Nucleus accumbens (tissue), 56 donors: Measurements from ENCODE around the gene SLC9A9.

Experiments
- DNase-seq, 56 donors: peaks; one replicate each; lab custom pipeline; 2025; lab: John Stamatoyannopoulos, UW

The SLC9A9 gene

GRCh38 chr3:143848704-143849103 is 436 bp upstream of the SLC9A9 start:
- DNase-seq: no peak

- no peak for DNase-seq
Measured at GRCh38 chr3:143843587-143843986, 4.7 kb downstream of the SLC9A9 start.

DNA sequence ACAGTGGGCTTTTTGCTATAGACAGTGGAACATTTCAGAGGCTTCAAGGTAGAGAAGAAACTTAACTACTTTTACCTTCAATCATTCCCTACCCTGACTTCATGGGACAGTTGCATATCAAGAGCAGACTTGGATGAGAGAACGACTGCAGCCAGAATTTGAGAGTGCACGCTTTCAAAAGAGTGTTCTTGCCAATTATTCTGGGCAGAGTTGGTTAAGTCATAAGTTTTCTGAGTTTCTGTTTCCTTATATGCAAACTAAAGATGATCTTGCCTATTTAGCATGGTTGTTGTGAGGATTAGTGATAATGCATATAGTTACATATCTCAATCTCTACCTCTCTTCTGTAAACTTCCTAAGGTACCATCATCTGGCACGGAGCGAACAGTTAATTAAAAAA is 7.6 kb downstream of the SLC9A9 start:
- no peak for DNase-seq

- no peak for DNase-seq
Measured at GRCh38 chr3:143839980-143840379, 8.3 kb downstream of the SLC9A9 start.

DNA sequence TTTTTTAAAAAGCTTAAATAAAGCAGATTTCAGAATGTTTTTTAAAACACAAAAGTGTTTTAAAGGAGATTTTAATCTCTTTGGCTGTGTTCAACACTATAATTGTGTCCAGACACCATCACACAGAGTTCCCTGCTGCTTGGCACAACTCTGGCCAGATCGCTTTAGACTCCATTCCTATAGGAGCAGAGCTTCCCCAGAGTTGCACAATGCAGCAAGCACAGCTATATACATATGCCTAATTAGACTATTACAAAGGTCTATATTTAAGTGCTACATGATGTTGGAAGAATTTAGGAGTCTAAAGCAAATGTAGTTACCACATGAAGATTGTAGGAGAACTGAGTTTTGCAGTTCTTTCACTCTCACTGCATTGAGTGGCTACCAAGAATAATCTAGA is 11.2 kb downstream of the SLC9A9 start:
- no peak for DNase-seq

- DNase-seq: no peak
Measured at GRCh38 chr3:143835312-143835711, 13.0 kb downstream of the SLC9A9 start.

DNA sequence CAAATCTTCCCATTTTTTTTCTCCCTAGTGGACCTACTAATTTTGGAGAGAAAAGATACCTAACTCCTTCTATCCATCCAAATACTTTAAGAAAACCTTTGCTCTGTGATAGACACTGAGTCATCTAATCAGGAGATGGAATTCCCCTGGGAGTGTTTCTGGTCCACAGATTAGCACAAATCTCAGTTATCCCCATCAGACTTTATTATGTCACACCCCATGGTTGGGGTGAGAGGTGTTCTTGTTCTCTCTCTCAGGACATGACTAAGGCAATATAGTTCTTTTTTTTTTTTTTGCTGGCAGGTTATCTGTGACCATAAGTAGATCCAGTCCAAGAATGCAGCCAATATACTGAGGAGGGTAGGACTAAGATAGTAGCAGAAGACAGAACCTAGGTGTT is 15.8 kb downstream of the SLC9A9 start:
- no peak for DNase-seq

GRCh38 chr3:143831994-143832393 is 16.3 kb downstream of the SLC9A9 start:
- no peak for DNase-seq

DNA sequence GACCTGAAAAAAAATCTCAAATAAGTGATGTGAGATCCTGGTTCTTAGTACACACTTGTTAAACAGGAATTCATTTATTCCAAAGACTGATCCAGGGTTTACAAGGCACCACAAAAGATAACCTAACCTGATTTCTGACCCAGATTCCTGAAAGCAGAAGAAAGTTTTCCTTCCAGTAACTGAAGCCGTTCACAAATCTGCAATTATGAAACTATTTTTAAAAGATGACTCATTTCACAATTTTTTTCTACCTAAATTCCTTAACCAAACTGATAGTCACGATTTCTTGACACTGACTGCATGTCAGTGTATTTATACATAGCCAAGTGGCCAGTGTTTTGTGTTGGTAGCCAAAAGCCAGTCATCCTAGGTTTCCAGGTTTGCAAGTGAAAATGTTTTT is 17.1 kb downstream of the SLC9A9 start:
- no peak for DNase-seq

- no peak for DNase-seq
Measured at GRCh38 chr3:143830786-143831185, 17.5 kb downstream of the SLC9A9 start.

- no peak for DNase-seq
Measured at GRCh38 chr3:143830063-143830462, 18.2 kb downstream of the SLC9A9 start.

GRCh38 chr3:143827425-143827824 is 20.8 kb downstream of the SLC9A9 start:
- no peak for DNase-seq

- DNase-seq: peak in 2 of 56 donors; percentile 15 to 21
Measured at GRCh38 chr3:143826296-143826695, 22.0 kb downstream of the SLC9A9 start.

DNA sequence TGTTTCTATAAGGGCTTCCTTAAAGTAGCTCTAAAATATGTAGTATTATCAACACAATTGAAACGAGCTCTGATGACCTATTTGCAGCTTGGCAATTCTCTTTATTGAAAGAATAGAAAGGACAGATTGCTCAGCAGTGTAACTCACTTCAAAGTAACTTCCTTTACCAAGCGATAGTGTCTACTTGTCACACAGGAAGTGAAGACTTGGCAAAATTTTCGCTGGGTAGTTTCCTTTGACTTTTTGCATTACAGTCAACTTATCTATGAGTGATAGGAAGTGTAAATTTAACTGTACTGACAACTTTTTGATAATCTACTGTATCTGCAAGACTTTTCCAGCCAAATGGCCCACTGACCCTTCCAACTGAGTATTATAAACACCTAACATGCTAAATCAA is 22.8 kb downstream of the SLC9A9 start:
- DNase-seq: no peak

DNA sequence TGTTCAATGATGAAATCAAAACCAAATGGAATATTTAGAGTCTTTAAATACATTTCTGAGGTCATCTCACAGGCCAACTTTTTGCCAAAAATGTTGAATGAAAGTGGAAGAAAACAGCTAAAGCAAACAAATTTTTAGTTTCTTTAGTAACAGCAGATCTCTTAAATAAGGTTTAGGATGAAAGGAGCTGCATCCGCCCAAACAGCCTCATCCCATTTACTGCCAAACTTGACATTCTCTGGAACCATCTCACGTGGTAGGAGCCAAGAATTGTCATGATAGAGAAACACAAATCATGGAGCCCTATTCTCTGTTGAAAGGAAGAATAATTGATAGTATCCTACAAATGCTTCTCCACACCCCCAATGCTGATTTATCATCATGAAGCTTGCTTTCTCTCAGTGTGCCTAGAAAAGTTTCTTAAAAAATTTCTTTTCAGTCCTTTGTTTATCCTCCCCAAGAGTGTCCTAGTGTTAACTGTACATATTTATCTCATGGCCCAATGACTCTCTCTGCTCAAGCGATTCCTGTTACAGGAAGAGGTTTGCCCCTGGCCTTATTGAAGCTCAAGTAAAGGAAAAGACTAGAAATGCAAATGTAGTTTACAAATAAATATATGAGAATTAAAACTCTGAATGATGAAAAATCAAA is 23.4 kb downstream of the SLC9A9 start:
- DNase-seq: no peak

DNA sequence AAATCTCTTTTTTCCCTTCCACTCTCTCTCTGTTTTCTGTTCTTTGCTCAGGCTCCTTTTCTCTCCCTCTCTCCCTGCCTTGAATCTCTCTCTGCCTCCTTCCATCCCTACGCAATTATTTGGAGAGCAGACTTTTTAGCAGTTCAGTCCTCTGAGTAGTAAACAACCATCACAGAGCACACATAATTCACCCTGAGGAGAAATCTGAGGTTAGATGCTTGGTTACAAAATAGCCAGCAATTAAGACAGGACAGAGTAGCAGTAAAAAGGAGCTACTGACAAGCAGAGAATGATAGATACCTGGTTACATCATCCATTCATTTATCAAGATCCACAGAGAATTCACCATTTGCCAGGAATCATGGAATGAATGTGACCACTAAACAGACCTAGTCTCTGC is 25.5 kb downstream of the SLC9A9 start:
- no peak for DNase-seq

DNA sequence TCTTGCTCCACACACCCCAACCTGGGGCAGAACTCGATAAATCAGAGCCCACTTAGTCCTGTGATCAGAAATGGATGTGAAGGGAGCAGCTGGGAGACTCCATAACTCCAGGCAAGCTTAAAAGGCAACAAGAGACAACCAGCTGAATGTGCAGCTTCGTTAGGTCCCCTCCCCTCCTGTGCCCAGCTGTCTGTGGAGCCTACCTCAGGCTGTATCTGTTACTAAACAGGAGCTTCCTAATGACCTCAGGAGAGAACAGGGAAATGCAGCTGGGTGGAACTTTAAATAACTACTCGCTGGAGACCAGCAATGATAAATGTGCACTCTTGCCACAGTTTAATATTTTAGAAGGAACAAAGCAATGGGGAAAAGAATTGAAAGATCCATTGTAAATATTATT is 25.9 kb downstream of the SLC9A9 start:
- DNase-seq: no peak

GRCh38 chr3:143821862-143822261 is 26.4 kb downstream of the SLC9A9 start:
- DNase-seq: no peak

DNA sequence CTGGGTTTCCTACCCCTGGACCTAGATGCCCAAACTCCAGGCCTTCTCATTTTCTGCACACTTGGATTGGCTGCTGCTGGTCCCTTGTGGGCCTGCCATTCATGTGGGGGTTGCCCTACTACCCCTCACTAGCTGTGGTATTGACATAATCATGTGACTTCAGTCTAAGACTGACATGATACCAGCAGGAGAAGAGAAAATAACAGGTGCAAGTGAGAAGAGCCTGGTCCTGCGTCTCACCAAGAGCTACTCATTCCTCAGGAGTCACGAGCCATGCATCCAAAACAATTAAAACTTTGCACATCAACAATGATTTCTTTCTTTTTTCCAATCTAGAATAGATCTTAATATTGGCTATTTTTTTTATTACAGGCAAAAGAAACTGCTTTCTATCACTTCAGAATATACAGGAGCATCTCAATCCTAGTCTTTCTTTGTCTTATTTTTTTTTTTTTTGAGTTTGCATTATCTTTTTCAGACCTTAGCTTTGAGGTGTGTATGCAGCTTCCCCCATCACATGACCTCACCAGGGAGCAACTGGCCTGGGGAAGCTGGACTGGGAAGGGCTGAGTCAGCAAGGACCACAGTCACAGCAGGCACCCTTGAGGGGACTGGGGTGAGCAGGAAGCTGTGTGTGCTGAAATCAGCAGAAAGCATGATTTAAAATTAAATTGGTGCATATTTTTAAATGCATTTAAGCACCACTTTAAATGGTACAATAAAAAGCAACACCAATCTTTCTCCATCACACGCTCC is 27.6 kb downstream of the SLC9A9 start:
- peak in 4 of 56 donors; percentile 12 to 37 (median 20) for DNase-seq

- no peak for DNase-seq
Measured at GRCh38 chr3:143819890-143820289, 28.4 kb downstream of the SLC9A9 start.

DNA sequence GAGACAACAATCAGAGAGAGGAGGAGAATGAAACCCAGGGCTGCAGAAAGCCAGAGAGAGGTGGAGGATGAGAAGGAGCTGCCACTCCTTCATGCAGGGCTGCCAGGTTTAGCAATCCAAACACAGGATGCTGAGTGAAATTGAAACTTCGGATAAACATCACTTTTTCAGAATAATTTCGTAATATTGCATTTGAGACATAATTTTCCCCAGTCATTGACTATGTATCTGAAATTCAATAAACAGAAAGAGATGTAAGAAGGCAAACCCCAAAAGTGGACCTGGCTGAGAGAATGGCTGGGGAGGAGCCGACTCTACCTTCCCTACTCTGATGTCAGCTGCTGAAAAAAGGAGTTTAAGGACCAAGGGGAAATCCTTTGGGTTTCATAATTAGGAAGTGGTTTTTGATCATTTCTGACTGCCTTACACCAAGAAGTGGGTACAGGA is 33.8 kb downstream of the SLC9A9 start:
- DNase-seq: no peak

DNA sequence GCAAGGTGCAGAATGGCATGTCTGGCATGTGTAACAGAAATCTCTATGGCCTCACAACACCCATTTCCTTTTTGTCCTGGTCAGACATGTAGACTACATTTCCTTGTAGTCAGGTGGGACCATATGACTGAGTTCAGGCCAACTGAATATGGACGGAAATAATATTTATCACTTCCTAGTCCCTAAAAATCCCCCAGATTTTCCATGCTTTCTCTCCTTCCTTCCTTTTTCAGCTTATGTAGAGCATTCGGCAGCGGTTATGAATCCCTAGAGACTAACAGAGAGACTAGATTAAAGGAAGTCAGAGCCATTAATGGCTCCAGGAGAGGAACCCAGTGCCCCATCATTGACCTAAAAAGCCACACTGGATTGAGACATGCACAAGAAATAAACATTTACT is 35.8 kb downstream of the SLC9A9 start:
- no peak for DNase-seq
